GM19238 (cell line): ENCODE results near the gene ACMSD.
"Not testable (repeated sequence)": the region's sequence is repeated elsewhere in the genome, so short reads cannot be mapped to it uniquely, and the experiment has no call there.

Experiments used
- DNase-seq: peaks from one replicate; pipeline ENCODE4 v3.0.0; 2011; ENCODE audit warnings: low spot score; ENCODE audit not compliant: insufficient read length

Gene ACMSD

GRCh38 chr2:134847582-134847981 is 9.2 kb downstream of the ACMSD start:
- not testable (repeated sequence) for DNase-seq

GRCh38 chr2:134852518-134852917 is 14.1 kb downstream of the ACMSD start:
- no peak for DNase-seq

GRCh38 chr2:134855709-134856108 is 17.3 kb downstream of the ACMSD start:
- no peak for DNase-seq

GRCh38 chr2:134858245-134858644 is 19.8 kb downstream of the ACMSD start:
- no peak for DNase-seq

- no peak for DNase-seq
Observed at GRCh38 chr2:134861173-134861572, 22.8 kb downstream of the ACMSD start.

GRCh38 chr2:134862069-134862468 is 23.7 kb downstream of the ACMSD start:
- no peak for DNase-seq

- no peak for DNase-seq
Observed at GRCh38 chr2:134862674-134863073, 24.3 kb downstream of the ACMSD start.

- DNase-seq = no peak
Observed at GRCh38 chr2:134863446-134863845, 25.0 kb downstream of the ACMSD start.

GRCh38 chr2:134865067-134865787 is 26.8 kb downstream of the ACMSD start:
- DNase-seq = no peak

GRCh38 chr2:134866498-134867099 is 28.2 kb downstream of the ACMSD start:
- DNase-seq = no peak

- no peak for DNase-seq
Observed at GRCh38 chr2:134869946-134870736, 31.7 kb downstream of the ACMSD start.

GRCh38 chr2:134873152-134873551 is 34.7 kb downstream of the ACMSD start:
- DNase-seq = no peak

- DNase-seq = no peak
Observed at GRCh38 chr2:134875309-134875708, 36.9 kb downstream of the ACMSD start.

GRCh38 chr2:134882773-134883172 is 44.4 kb downstream of the ACMSD start:
- DNase-seq = no peak

- no peak for DNase-seq
Observed at GRCh38 chr2:134883552-134884293, 45.3 kb downstream of the ACMSD start.

- DNase-seq = no peak
Observed at GRCh38 chr2:134884435-134884834, 46.0 kb downstream of the ACMSD start.

- DNase-seq = no peak
Observed at GRCh38 chr2:134892282-134893035, 54.0 kb downstream of the ACMSD start.

GRCh38 chr2:134897932-134898331 is 59.5 kb downstream of the ACMSD start:
- DNase-seq = no peak

GRCh38 chr2:134899204-134899603 is 60.8 kb downstream of the ACMSD start:
- no peak for DNase-seq

- no peak for DNase-seq
Observed at GRCh38 chr2:134900151-134900550, 61.7 kb downstream of the ACMSD start.

- not testable (repeated sequence) for DNase-seq
Observed at GRCh38 chr2:134903701-134904100, 65.3 kb downstream of the ACMSD start.
